ENCODE measurements around the gene NDUFB1.

- no peak for TF ChIP-seq CTCF (IDR thresholded peaks at IDR 0.05)
- no peak for TF ChIP-seq ZFX (IDR thresholded peaks at IDR 0.05; ENCODE audit: borderline replicate concordance)
Measured at GRCh38 chr14:92121670-92122350, at the start of gene NDUFB1, which contains the start of gene CPSF2.

All from 22Rv1 (cell line).